Measurements from ENCODE around the gene OSBPL3. TPM values are rescaled to one million over a fixed set of nuclear protein-coding genes. Genes with fewer than 3 reads are reported as not detected.

The OSBPL3 gene
- total RNA-seq, 1 experiment from 2014 or later, result 36.8 TPM

DNA sequence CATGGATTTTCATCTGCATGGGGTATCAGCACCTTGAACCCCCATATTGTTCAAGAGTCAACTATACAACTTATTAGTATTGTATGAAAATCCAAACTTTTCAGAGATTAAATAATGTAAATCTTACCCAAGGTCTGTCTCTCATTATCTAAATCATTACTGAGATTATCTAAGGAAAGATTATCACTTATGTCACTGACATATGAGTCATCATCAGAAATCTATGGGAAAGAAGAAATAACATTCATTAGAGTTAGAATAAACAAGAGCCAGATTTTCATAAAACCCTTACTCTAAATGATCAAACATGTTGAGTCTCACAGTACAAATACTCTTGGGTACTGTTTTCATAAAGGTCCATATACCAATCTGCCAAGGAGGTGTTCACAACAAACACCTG lies 139.4 kb downstream of the OSBPL3 start:
- Histone ChIP-seq H3K9me2 (ENCODE audit: insufficient read depth) (no peaks in the 10 kb centered on the region), H3K27ac (ENCODE audit: low read depth, low read length) (no peak overlapping the region), H3K9ac (ENCODE audit: low read length) (no peak overlapping the region), H3K79me2 (ENCODE audit: insufficient read depth, low read length) (no peaks in the 10 kb centered on the region), H3K4me3 (replicated peaks in 1 of 2; ENCODE audit: low read depth in 1 of 2, low read length in 2 of 2) (no peak overlapping the region), H3K4me1 (ENCODE audit: control insufficient read depth in 1 of 2, insufficient read depth in 2 of 2, low read length in 2 of 2) (no peaks in the 10 kb centered on the region), H3K4me2 (ENCODE audit: low read length) (no peak overlapping the region), H3K36me3 (ENCODE audit: control insufficient read depth in 1 of 2, insufficient read depth in 2 of 2, low read length in 2 of 2) (peaks cover 0 to 16% of the 10 kb centered on the region in 2 experiments; a peak in 2 of 4 replicates), H3K27me3 (ENCODE audit: insufficient read depth, low read length) (no peaks in the 10 kb centered on the region), H4K20me1 (ENCODE audit: insufficient read depth) (0 out of 2 replicates have a peak, but pooled peaks cover 3% of the 10 kb centered on the region), H2AFZ (ENCODE audit: low read depth, low read length, poor library complexity, severe bottlenecking) (no peak overlapping the region), H3K9me3 (ENCODE audit: control insufficient read depth in 1 of 2, insufficient read depth in 1 of 2, low read depth in 1 of 2, low read length in 2 of 2) (no peaks in the 10 kb centered on the region)
- ChIA-PET POLR2A (no interaction called here), CTCF (no interaction called here), RAD21 (ENCODE audit: low non-redundant PET in 1 of 2, low total read pairs in 2 of 2, uncharacterized antibody in 2 of 2, unreplicated experiment in 2 of 2) (no interaction called here)
- intact Hi-C loops (cut with micrococcal nuclease), result no loop called here
- no peak for ATAC-seq
- DNase-seq (ENCODE audit: low read depth, low spot score), result no peak
- no TSS peak for BruUV-seq (replicated peaks)
- TF ChIP-seq JUND (IDR thresholded peaks at IDR 0.05) (no peak), SIN3A (IDR thresholded peaks at IDR 0.05; ENCODE audit: low read depth) (no peak), SP1 (IDR thresholded peaks at IDR 0.05; ENCODE audit: low read depth) (no peak), POLR2A (IDR thresholded peaks at IDR 0.05; ENCODE audit: borderline replicate concordance, extremely low read depth, insufficient read depth, insufficient read length) (no peak), YY1 (IDR thresholded peaks at IDR 0.05; ENCODE audit: extremely low read depth, insufficient replicate concordance, low read depth, low read length) (no peak), EZH2phosphoT487 (IDR thresholded peaks at IDR 0.05; ENCODE audit: borderline replicate concordance) (no peak), FOSL1 (IDR thresholded peaks at IDR 0.05; ENCODE audit: low read depth) (no peak)
- TF ChIP-seq, protein P1, sequence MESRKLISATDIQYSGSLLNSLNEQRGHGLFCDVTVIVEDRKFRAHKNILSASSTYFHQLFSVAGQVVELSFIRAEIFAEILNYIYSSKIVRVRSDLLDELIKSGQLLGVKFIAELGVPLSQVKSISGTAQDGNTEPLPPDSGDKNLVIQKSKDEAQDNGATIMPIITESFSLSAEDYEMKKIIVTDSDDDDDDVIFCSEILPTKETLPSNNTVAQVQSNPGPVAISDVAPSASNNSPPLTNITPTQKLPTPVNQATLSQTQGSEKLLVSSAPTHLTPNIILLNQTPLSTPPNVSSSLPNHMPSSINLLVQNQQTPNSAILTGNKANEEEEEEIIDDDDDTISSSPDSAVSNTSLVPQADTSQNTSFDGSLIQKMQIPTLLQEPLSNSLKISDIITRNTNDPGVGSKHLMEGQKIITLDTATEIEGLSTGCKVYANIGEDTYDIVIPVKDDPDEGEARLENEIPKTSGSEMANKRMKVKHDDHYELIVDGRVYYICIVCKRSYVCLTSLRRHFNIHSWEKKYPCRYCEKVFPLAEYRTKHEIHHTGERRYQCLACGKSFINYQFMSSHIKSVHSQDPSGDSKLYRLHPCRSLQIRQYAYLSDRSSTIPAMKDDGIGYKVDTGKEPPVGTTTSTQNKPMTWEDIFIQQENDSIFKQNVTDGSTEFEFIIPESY (IDR thresholded peaks at IDR 0.05; ENCODE audit: extremely low read depth, insufficient replicate concordance, low read length), result no peak
- TF ChIP-seq, protein P2, sequence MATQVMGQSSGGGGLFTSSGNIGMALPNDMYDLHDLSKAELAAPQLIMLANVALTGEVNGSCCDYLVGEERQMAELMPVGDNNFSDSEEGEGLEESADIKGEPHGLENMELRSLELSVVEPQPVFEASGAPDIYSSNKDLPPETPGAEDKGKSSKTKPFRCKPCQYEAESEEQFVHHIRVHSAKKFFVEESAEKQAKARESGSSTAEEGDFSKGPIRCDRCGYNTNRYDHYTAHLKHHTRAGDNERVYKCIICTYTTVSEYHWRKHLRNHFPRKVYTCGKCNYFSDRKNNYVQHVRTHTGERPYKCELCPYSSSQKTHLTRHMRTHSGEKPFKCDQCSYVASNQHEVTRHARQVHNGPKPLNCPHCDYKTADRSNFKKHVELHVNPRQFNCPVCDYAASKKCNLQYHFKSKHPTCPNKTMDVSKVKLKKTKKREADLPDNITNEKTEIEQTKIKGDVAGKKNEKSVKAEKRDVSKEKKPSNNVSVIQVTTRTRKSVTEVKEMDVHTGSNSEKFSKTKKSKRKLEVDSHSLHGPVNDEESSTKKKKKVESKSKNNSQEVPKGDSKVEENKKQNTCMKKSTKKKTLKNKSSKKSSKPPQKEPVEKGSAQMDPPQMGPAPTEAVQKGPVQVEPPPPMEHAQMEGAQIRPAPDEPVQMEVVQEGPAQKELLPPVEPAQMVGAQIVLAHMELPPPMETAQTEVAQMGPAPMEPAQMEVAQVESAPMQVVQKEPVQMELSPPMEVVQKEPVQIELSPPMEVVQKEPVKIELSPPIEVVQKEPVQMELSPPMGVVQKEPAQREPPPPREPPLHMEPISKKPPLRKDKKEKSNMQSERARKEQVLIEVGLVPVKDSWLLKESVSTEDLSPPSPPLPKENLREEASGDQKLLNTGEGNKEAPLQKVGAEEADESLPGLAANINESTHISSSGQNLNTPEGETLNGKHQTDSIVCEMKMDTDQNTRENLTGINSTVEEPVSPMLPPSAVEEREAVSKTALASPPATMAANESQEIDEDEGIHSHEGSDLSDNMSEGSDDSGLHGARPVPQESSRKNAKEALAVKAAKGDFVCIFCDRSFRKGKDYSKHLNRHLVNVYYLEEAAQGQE (IDR thresholded peaks at IDR 0.05; ENCODE audit: low read depth), result no peak
- TF ChIP-seq, protein P3, sequence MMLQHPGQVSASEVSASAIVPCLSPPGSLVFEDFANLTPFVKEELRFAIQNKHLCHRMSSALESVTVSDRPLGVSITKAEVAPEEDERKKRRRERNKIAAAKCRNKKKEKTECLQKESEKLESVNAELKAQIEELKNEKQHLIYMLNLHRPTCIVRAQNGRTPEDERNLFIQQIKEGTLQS (IDR thresholded peaks at IDR 0.05), result no peak
- TF ChIP-seq, protein P4, sequence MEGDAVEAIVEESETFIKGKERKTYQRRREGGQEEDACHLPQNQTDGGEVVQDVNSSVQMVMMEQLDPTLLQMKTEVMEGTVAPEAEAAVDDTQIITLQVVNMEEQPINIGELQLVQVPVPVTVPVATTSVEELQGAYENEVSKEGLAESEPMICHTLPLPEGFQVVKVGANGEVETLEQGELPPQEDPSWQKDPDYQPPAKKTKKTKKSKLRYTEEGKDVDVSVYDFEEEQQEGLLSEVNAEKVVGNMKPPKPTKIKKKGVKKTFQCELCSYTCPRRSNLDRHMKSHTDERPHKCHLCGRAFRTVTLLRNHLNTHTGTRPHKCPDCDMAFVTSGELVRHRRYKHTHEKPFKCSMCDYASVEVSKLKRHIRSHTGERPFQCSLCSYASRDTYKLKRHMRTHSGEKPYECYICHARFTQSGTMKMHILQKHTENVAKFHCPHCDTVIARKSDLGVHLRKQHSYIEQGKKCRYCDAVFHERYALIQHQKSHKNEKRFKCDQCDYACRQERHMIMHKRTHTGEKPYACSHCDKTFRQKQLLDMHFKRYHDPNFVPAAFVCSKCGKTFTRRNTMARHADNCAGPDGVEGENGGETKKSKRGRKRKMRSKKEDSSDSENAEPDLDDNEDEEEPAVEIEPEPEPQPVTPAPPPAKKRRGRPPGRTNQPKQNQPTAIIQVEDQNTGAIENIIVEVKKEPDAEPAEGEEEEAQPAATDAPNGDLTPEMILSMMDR (IDR thresholded peaks at IDR 0.05 in 2 of 3, conservative IDR thresholded peaks at IDR 0.05 in 1 of 3; ENCODE audit: borderline replicate concordance in 1 of 3, insufficient read depth in 1 of 3, low read depth in 2 of 3, low read length in 2 of 3), result no peak

All from HCT116 (cell line).